ENCODE measurements around the gene IGF2BP3. TPM values are rescaled to one million over a fixed set of nuclear protein-coding genes. Genes with fewer than 3 reads are reported as not detected.

Gene IGF2BP3
- polyA plus RNA-seq, 6 donors from 2014 or later, result 0.35 to 1.8 (median 0.75) TPM; not detected in 1

DNA sequence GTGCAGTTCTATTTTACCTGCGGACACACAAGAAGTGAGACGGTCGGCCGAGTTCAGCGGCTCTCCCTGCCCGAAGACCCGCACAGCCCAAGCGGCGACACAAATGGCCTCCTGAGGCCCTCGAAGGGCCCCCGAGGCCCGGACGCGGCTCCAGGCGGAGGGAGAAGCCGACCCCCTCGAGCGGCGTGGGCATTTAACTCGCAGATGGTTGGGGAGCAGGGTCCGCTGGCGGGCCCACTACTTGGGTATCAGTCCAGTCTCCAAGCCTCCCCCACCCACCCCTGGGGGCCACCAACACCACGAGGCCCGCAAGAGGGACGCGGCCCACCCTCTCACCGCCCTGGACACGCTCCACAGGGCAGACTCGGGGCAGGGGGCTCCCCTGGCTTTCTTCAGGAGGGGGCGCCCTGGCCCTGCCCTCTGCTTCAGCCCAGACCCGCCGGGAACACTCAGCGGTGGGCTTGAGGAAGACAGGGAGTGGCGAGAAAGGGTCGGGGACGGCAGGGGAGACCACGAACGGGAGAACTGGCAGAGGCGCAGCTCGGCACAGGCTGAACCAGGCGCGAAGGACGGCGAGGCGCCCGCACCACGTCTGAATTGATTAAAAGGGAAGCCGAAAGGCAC is 1.7 kb downstream of the IGF2BP3 start:
- Mint-ChIP-seq H3K4me1 (peaks cover 30 to 37% (median 36%) of the 10 kb centered on the region in 3 donors), H3K27ac (peak overlapping the region in 4 of 6 donors; percentile 65 to 97 (median 84)), H3K4me3 (peak overlapping the region; percentile 61 to 93 (median 83)), H3K9me3 (peaks cover 0 to 10% (median 0%) of the 10 kb centered on the region in 7 donors), H3K36me3 (no peaks in the 10 kb centered on the region), H3K27me3 (peaks cover 60 to 63% (median 62%) of the 10 kb centered on the region in 3 donors)
- peak; percentile 45 for ATAC-seq (ENCODE audit: low read depth in 2 of 2)
- DNase-seq, result no peak

GRCh38 chr7:23467806-23468525 is 2.3 kb downstream of the IGF2BP3 start:
- Mint-ChIP-seq H3K4me3 (peak overlapping the region; percentile 49 to 93 (median 82)), H3K27ac (peak overlapping the region in 5 of 6 donors; percentile 65 to 91 (median 76)), H3K36me3 (no peaks in the 10 kb centered on the region), H3K27me3 (peaks cover 61 to 62% (median 61%) of the 10 kb centered on the region in 3 donors), H3K9me3 (peaks cover 0 to 10% (median 0%) of the 10 kb centered on the region in 7 donors), H3K4me1 (peaks cover 32 to 40% (median 33%) of the 10 kb centered on the region in 3 donors)
- ATAC-seq (ENCODE audit: low read depth in 2 of 2) (peak; percentile 14 to 22), DNase-seq (no peak)

GRCh38 chr7:23467291-23467805 is 2.9 kb downstream of the IGF2BP3 start:
- Mint-ChIP-seq H3K4me1 (peaks cover 33 to 41% (median 34%) of the 10 kb centered on the region in 3 donors), H3K27me3 (peaks cover 61 to 64% (median 62%) of the 10 kb centered on the region in 3 donors), H3K36me3 (no peaks in the 10 kb centered on the region), H3K27ac (peak overlapping the region in 3 of 6 donors; percentile 64 to 76 (median 72)), H3K4me3 (peak overlapping the region; percentile 49 to 93 (median 82)), H3K9me3 (peaks cover 0 to 10% (median 0%) of the 10 kb centered on the region in 7 donors)
- ATAC-seq (ENCODE audit: low read depth in 2 of 2) (peak in 1 of 2 donors; percentile 11), DNase-seq (no peak)

DNA sequence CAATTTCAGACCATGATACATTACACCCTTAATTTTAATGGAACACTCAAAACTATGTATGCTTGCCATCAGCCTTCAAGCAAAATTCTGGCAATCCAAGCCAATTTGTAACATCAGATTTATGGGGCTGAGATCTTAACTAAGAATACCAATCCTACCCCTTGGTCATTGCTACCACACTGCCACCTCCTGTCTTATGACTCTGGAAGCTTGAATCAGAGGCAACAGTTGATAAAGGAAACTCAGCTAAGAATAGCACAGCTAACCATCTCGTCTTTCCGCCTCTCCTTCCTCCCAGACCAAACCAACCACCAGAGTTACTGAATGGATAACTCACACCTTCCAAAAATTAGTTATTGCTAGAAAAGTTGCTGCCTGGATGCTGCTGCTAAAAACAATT is 7.4 kb downstream of the IGF2BP3 start:
- DNase-seq (no peak), ATAC-seq (ENCODE audit: low read depth in 2 of 2) (peak; percentile 47 to 67)
- no peak overlapping the region for H3K4me3 Mint-ChIP-seq
- H3K36me3 Mint-ChIP-seq, result no peaks in the 10 kb centered on the region
- H3K27ac Mint-ChIP-seq, result no peak overlapping the region
- H3K27me3 Mint-ChIP-seq, result peaks cover 54 to 60% (median 56%) of the 10 kb centered on the region in 3 donors
- no peaks in the 10 kb centered on the region for H3K9me3 Mint-ChIP-seq
- H3K4me1 Mint-ChIP-seq, result peaks cover 9 to 13% (median 12%) of the 10 kb centered on the region in 3 donors

DNA sequence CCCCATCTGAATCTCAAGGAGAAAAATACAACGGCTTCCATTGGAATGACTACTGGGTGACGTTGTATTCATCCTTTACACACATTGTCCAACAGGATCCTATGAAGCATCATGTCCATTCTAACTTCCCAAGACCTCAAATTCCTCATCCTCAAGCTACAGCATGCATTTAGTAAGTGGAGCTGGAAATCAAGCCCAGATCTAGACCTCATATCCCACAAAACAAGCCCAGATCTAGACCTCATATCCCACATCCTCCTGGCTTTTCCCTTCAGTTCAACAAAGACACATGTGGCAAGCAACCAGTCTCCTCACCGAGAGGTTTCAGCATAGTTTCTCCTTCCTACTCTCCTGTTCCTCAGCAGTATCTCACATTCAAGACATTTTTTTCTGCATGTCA is 12.2 kb downstream of the IGF2BP3 start:
- Mint-ChIP-seq H3K4me1 (peaks cover 0 to 2% (median 2%) of the 10 kb centered on the region in 3 donors), H3K27me3 (peaks cover 43 to 51% (median 50%) of the 10 kb centered on the region in 3 donors)

DNA sequence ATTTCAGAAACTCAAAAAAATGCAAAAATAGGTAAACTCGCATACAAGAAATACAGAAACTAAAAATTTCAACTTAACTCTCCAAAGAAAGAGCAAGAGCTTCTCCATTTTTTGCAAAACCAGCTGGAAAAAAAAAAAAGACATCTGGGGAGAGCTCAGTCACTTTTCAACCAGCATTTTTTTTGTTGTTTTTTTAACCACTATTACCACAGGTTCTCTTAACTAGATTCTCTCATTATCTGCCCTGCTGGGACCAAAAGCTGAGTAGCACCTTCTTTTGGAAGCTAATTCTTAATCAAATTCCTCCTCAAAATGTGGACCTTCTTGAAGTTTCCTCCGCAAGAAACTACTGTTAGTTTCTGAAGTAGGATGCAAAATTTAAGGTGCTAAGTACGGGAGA is 14.2 kb downstream of the IGF2BP3 start:
- peaks cover 29 to 37% (median 37%) of the 10 kb centered on the region in 3 donors for H3K27me3 Mint-ChIP-seq
- DNase-seq (no peak), ATAC-seq (ENCODE audit: low read depth in 2 of 2) (no peak)
- no peaks in the 10 kb centered on the region for H3K9me3 Mint-ChIP-seq
- no peak overlapping the region for H3K27ac Mint-ChIP-seq
- no peaks in the 10 kb centered on the region for H3K36me3 Mint-ChIP-seq
- no peaks in the 10 kb centered on the region for H3K4me1 Mint-ChIP-seq
- H3K4me3 Mint-ChIP-seq, result no peak overlapping the region

More for the DNA sequence above, 12.2 kb downstream of the IGF2BP3 start:
- no peaks in the 10 kb centered on the region for H3K9me3 Mint-ChIP-seq
- H3K27ac Mint-ChIP-seq, result no peak overlapping the region
- H3K4me3 Mint-ChIP-seq, result no peak overlapping the region
- ATAC-seq (ENCODE audit: low read depth in 2 of 2), result no peak
- no peaks in the 10 kb centered on the region for H3K36me3 Mint-ChIP-seq
- no peak for DNase-seq

- no peaks in the 10 kb centered on the region for H3K9me3 Mint-ChIP-seq
- H3K4me1 Mint-ChIP-seq, result no peaks in the 10 kb centered on the region
- DNase-seq, result no peak
- ATAC-seq (ENCODE audit: low read depth in 2 of 2), result no peak
- H3K27me3 Mint-ChIP-seq, result peaks cover 26 to 34% (median 32%) of the 10 kb centered on the region in 3 donors
- H3K36me3 Mint-ChIP-seq, result no peaks in the 10 kb centered on the region
- H3K4me3 Mint-ChIP-seq, result no peak overlapping the region
- no peak overlapping the region for H3K27ac Mint-ChIP-seq
Measured at GRCh38 chr7:23454881-23455526, 15.3 kb downstream of the IGF2BP3 start.

DNA sequence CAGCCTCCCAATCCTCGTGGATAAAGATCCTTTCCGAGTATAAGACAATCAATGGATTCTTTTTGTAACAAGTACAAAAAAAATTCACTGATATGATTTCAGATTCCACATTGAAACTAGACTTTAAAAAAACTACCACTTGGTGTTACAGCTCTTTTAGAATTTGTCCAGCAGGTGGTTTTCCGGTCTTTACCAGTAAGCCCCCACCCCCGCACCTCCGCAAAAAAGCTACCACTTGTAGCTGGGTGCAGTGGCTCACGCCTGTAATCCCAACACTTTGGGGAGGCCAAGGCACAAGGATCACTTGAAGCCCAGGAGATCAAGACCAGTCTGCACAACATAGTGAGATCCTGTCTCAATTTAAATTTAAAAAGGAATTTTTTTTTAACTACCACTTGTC is 19.8 kb downstream of the IGF2BP3 start:
- no peak for ATAC-seq (ENCODE audit: low read depth in 2 of 2)
- Mint-ChIP-seq H3K4me1 (no peaks in the 10 kb centered on the region), H3K9me3 (no peaks in the 10 kb centered on the region), H3K27ac (no peak overlapping the region), H3K27me3 (peaks cover 17 to 25% (median 20%) of the 10 kb centered on the region in 3 donors), H3K4me3 (no peak overlapping the region), H3K36me3 (no peaks in the 10 kb centered on the region)
- no peak for DNase-seq

DNA sequence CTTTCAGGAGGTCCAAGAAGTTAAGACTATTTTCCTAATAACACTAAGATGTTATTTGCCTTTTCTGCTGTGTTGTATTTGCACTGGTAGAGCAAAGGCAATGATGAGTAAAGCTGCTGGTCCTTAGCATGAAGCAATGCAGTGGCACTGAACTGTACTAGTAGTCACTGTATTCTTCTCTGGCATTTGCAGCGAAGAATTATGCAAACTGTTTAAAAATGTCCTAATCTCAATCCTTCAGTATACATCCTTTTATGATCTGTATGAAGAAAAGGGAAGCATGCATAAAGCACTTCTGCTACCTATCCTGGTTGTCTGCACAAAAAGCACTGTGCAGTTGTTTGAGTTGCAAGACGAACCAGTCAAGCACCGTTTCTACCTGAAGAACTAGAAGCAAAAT is 20.4 kb downstream of the IGF2BP3 start:
- no peak overlapping the region for H3K27ac Mint-ChIP-seq
- no peaks in the 10 kb centered on the region for H3K9me3 Mint-ChIP-seq
- no peak overlapping the region for H3K4me3 Mint-ChIP-seq
- peaks cover 11 to 19% (median 17%) of the 10 kb centered on the region in 3 donors for H3K27me3 Mint-ChIP-seq
- DNase-seq (no peak), ATAC-seq (ENCODE audit: low read depth in 2 of 2) (no peak)
- H3K36me3 Mint-ChIP-seq, result no peaks in the 10 kb centered on the region
- H3K4me1 Mint-ChIP-seq, result no peaks in the 10 kb centered on the region

DNA sequence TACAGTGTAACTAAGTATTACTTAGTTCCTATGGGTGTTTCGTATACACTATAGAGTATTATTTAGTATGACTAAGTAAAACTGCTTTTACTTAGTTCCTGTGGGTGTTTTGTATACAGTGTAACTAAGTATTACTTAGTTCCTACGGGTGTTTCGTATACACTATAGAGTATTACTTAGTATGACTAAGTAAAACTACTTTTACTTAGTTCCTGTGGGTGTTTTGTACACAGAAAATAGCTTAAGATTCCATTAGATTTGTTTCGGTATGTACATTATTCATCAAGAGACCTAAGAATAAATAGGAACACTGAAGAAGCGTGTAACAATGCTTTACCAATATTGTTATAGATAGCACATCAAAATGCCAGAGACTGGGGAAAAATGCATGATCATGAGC is 25.0 kb downstream of the IGF2BP3 start:
- H3K27me3 Mint-ChIP-seq, result peaks cover 0 to 10% (median 7%) of the 10 kb centered on the region in 3 donors
- no peaks in the 10 kb centered on the region for H3K9me3 Mint-ChIP-seq
- ATAC-seq (ENCODE audit: low read depth in 2 of 2), result no peak
- no peak for DNase-seq
- H3K36me3 Mint-ChIP-seq, result no peaks in the 10 kb centered on the region
- H3K4me3 Mint-ChIP-seq, result no peak overlapping the region
- H3K27ac Mint-ChIP-seq, result no peak overlapping the region
- H3K4me1 Mint-ChIP-seq, result no peaks in the 10 kb centered on the region

DNA sequence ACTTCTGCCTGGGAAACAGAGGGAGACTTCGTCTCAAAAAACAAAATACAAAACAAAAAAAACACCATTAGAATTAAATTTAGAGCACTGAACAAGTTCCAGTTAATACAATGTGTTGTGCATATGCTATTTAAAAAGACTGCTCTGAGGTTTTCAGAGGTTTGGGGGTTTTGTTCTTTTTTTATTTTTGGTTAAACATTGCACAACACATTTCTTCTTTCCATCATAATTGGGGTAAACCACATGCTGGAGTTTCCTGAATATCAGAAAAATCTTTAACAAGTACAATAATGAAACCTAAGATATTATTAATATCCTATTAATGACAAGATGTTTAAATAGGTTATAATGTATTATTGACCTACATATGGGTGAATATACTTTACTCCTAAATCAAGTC is 26.3 kb downstream of the IGF2BP3 start:
- no peak for ATAC-seq (ENCODE audit: low read depth in 2 of 2)
- H3K9me3 Mint-ChIP-seq, result no peaks in the 10 kb centered on the region
- no peak overlapping the region for H3K27ac Mint-ChIP-seq
- H3K27me3 Mint-ChIP-seq, result peaks cover 0 to 8% (median 4%) of the 10 kb centered on the region in 3 donors
- no peaks in the 10 kb centered on the region for H3K4me1 Mint-ChIP-seq
- DNase-seq, result no peak
- no peak overlapping the region for H3K4me3 Mint-ChIP-seq
- no peaks in the 10 kb centered on the region for H3K36me3 Mint-ChIP-seq

DNA sequence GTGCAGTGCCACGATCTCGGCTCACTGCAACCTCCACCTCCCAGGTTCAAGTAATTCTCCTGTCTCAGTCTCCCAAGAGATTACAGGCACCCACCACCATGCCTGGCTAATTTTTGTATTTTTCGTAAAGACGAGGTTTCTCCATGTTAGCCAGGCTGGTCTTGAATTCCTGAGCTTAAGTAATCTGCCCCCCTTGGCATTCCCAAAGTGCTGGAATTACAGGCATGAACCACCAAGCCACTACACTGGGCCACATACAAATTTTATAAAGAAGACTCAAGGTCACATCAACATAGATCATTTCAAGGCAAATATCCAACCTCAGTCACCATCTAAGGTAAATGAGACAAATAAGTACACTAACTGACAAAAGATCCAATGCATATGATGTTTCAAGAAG is 32.1 kb downstream of the IGF2BP3 start:
- ATAC-seq (ENCODE audit: low read depth in 2 of 2) (no peak), DNase-seq (no peak)
- Mint-ChIP-seq H3K4me1 (no peaks in the 10 kb centered on the region), H3K4me3 (no peak overlapping the region), H3K9me3 (no peaks in the 10 kb centered on the region), H3K36me3 (no peaks in the 10 kb centered on the region), H3K27ac (no peak overlapping the region), H3K27me3 (peaks cover 0 to 18% (median 0%) of the 10 kb centered on the region in 3 donors)

GRCh38 chr7:23434147-23434917 is 36.0 kb downstream of the IGF2BP3 start:
- no peaks in the 10 kb centered on the region for H3K9me3 Mint-ChIP-seq
- DNase-seq (no peak), ATAC-seq (ENCODE audit: low read depth in 2 of 2) (no peak)
- no peaks in the 10 kb centered on the region for H3K4me1 Mint-ChIP-seq
- no peaks in the 10 kb centered on the region for H3K36me3 Mint-ChIP-seq
- peaks cover 17 to 32% (median 17%) of the 10 kb centered on the region in 3 donors for H3K27me3 Mint-ChIP-seq
- H3K27ac Mint-ChIP-seq, result no peak overlapping the region
- H3K4me3 Mint-ChIP-seq, result no peak overlapping the region

All from naive B cell (primary cell).